NCI-H226 (cell line): ENCODE results near the gene PCDHB5.
"Not testable (repeated sequence)": the region's sequence is repeated elsewhere in the genome, so short reads cannot be mapped to it uniquely, and the experiment has no call there.

Experiments
- DNase-seq: peaks from one replicate; pipeline ENCODE4 v3.0.0-alpha.2; 2015

The PCDHB5 gene

GRCh38 chr5:141135030-141135717, at the start of gene PCDHB5:
Gene PCDHB5 (plus strand): TSS chr5:141135206. CDS start chr5:141135435, 229 bp downstream.
- peak; percentile 39 for DNase-seq

GRCh38 chr5:141094481-141095262, 40.3 kb upstream of the PCDHB5 start, which contains the start of gene PCDHB2:
Gene PCDHB2 (plus strand): TSS chr5:141094615. CDS start chr5:141094791, 176 bp downstream.
- DNase-seq: peak; percentile 59

- no peak for DNase-seq
Observed at GRCh38 chr5:141095263-141095641, 39.8 kb upstream of the PCDHB5 start.

GRCh38 chr5:141096181-141096580, 38.8 kb upstream of the PCDHB5 start:
- DNase-seq: not testable (repeated sequence)

GRCh38 chr5:141096586-141096985, 38.4 kb upstream of the PCDHB5 start:
- DNase-seq: not testable (repeated sequence)

- DNase-seq: no peak
Observed at GRCh38 chr5:141100243-141100805, 34.7 kb upstream of the PCDHB5 start, which contains the start of gene PCDHB3. Gene PCDHB3 (plus strand): TSS chr5:141100473. CDS start chr5:141100650, 177 bp downstream.

- DNase-seq: no peak
Observed at GRCh38 chr5:141101059-141101458, 33.9 kb upstream of the PCDHB5 start.

- DNase-seq: not testable (repeated sequence)
Observed at GRCh38 chr5:141102070-141102469, 32.9 kb upstream of the PCDHB5 start.

GRCh38 chr5:141102471-141102870, 32.5 kb upstream of the PCDHB5 start:
- DNase-seq: not testable (repeated sequence)

- no peak for DNase-seq
Observed at GRCh38 chr5:141105350-141105749, 29.7 kb upstream of the PCDHB5 start.

- no peak for DNase-seq
Observed at GRCh38 chr5:141119250-141119649, 15.8 kb upstream of the PCDHB5 start.

- DNase-seq: no peak
Observed at GRCh38 chr5:141121563-141121962, 13.4 kb upstream of the PCDHB5 start, which contains the start of gene PCDHB4. Gene PCDHB4 (plus strand): TSS chr5:141121818. CDS start chr5:141121999, 181 bp downstream.

GRCh38 chr5:141121985-141122384, 13.0 kb upstream of the PCDHB5 start:
- no peak for DNase-seq

GRCh38 chr5:141123396-141124135, 11.4 kb upstream of the PCDHB5 start:
- DNase-seq: not testable (repeated sequence)

- no peak for DNase-seq
Observed at GRCh38 chr5:141127305-141127704, 7.7 kb upstream of the PCDHB5 start.

GRCh38 chr5:141135718-141136266, 786 bp downstream of the PCDHB5 start:
- DNase-seq: no peak

GRCh38 chr5:141137346-141137745, 2.3 kb downstream of the PCDHB5 start:
- DNase-seq: not testable (repeated sequence)

GRCh38 chr5:141149812-141150211, 14.8 kb downstream of the PCDHB5 start, which contains the start of gene PCDHB6:
Gene PCDHB6 (plus strand): TSS chr5:141150057. CDS start chr5:141150258, 201 bp downstream.
- DNase-seq: no peak

- DNase-seq: peak; percentile 5
Observed at GRCh38 chr5:141150224-141150992, 15.4 kb downstream of the PCDHB5 start.

- no peak for DNase-seq
Observed at GRCh38 chr5:141150993-141151325, 16.0 kb downstream of the PCDHB5 start.

- not testable (repeated sequence) for DNase-seq
Observed at GRCh38 chr5:141151632-141152031, 16.6 kb downstream of the PCDHB5 start.

- DNase-seq: not testable (repeated sequence)
Observed at GRCh38 chr5:141152096-141152495, 17.1 kb downstream of the PCDHB5 start.
